Fibroblast of skin of left biceps (primary cell): ENCODE data around the gene TUT1.
"Not testable (repeated sequence)": the region's sequence is repeated elsewhere in the genome, so short reads cannot be mapped to it uniquely, and the experiment has no call there.

ENCODE experiments used
- DNase-seq, 2 experiments: peaks; one replicate each; pipeline ENCODE4 v3.0.0-alpha.2; 2013; ENCODE audit warnings: low read depth in 2 of 2

TUT1 gene

GRCh38 chr11:62556108-62556874 is 35.0 kb downstream of the TUT1 start:
- peak; percentile 73 to 78 for DNase-seq

- DNase-seq: no peak
Measured at GRCh38 chr11:62555464-62556107, 35.7 kb downstream of the TUT1 start.

GRCh38 chr11:62554387-62555167 is 36.7 kb downstream of the TUT1 start:
- DNase-seq: no peak

GRCh38 chr11:62553839-62554361 is 37.4 kb downstream of the TUT1 start:
- peak; percentile 47 to 57 for DNase-seq

- DNase-seq: peak; percentile 73 to 76
Measured at GRCh38 chr11:62553080-62553838, 38.1 kb downstream of the TUT1 start.

GRCh38 chr11:62552485-62553079 is 38.7 kb downstream of the TUT1 start:
- DNase-seq: peak; percentile 34 to 44

GRCh38 chr11:62550478-62550877 is 40.8 kb downstream of the TUT1 start:
- not testable (repeated sequence) for DNase-seq

- no peak for DNase-seq
Measured at GRCh38 chr11:62548545-62549335, 42.6 kb downstream of the TUT1 start.

- no peak for DNase-seq
Measured at GRCh38 chr11:62547691-62548281, 43.5 kb downstream of the TUT1 start.

GRCh38 chr11:62546929-62547625 is 44.2 kb downstream of the TUT1 start:
- DNase-seq: no peak

- DNase-seq: no peak
Measured at GRCh38 chr11:62546244-62546928, 44.9 kb downstream of the TUT1 start, which contains the start of gene AHNAK. Gene AHNAK, minus strand, starts transcription at chr11:62546806. Its CDS starts 10,708 bp downstream, at chr11:62536098.

GRCh38 chr11:62545437-62546243 is 45.7 kb downstream of the TUT1 start:
- peak; percentile 95 to 96 for DNase-seq

GRCh38 chr11:62544581-62545436 is 46.5 kb downstream of the TUT1 start:
- no peak for DNase-seq

GRCh38 chr11:62543680-62544444 is 47.5 kb downstream of the TUT1 start:
- DNase-seq: no peak

- DNase-seq: peak; percentile 52 to 53
Measured at GRCh38 chr11:62542750-62543567, 48.4 kb downstream of the TUT1 start.
